Skeletal muscle satellite cell (primary cell): Measurements from ENCODE around the gene CYP17A1.
"Not testable (repeated sequence)": the region's sequence is repeated elsewhere in the genome, so short reads cannot be mapped to it uniquely, and the experiment has no call there.

Experiments used
- H3K27me3 ChIP-seq: 2 replicates; pipeline ENCODE4 v1.7.0; 2013; ENCODE audit warnings: low read length; ENCODE audit not compliant: control insufficient read depth, insufficient read depth
- H3K36me3 ChIP-seq: 2 replicates; pipeline ENCODE4 v1.7.0; 2013; ENCODE audit warnings: mild to moderate bottlenecking, control low read depth, low read length; ENCODE audit not compliant: insufficient read depth
- H3K4me1 ChIP-seq: 2 replicates; pipeline ENCODE4 v1.7.0; 2013; ENCODE audit warnings: low read length; ENCODE audit not compliant: control insufficient read depth, insufficient read depth
- H3K4me2 ChIP-seq: 2 replicates; pipeline ENCODE4 v1.7.0; 2013; ENCODE audit warnings: mild to moderate bottlenecking, low read length
- H3K4me3 ChIP-seq: 2 replicates; pipeline ENCODE4 v1.7.0; 2013; ENCODE audit warnings: low read length
- H3K9ac ChIP-seq: 2 replicates; pipeline ENCODE4 v1.7.0; 2013; ENCODE audit warnings: mild to moderate bottlenecking, low read depth, low read length, moderate library complexity
- H3K9me3 ChIP-seq: replicated peaks from 2 replicates; pipeline ENCODE4 v1.7.0; 2013; ENCODE audit warnings: mild to moderate bottlenecking, control low read depth, low read length

CYP17A1 gene

DNA sequence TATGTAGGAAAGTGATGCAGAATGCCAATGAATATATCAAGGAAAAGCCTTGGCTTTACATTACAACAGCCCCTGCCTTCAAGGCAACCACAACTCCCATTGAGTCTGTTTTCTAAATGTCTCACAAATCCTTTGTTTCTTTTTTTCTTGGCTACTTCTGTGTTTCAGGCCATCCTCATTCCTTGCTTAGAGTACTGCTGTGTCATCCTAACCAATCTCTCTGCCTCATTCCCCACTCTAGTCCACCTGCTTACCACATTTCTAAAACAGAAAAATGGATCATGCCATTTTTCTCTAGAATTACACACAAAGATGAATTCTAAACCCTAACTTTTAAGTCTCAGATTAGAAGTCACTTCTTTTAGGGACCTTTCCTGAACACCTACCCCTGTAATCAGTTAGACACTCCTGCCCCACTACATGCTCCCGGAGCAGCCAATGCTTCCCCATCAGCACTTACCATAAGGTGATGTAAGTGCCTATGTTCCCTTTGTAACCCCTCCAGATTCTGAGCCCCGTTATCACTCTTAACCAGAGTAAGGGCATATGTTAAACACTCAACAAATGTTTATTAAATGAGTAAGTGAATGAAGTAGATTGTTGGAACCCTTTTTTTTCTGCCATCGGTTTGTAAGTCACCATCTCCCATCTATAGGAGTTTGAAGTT, 19.7 kb upstream of the CYP17A1 start:
- Histone ChIP-seq H3K9ac (no peak overlapping the region), H3K4me1 (peaks cover 22% of the 10 kb centered on the region), H3K4me2 (no peak overlapping the region), H3K9me3 (no peaks in the 10 kb centered on the region), H3K36me3 (peaks cover 2% of the 10 kb centered on the region), H3K4me3 (no peak overlapping the region), H3K27me3 (no peaks in the 10 kb centered on the region)

DNA sequence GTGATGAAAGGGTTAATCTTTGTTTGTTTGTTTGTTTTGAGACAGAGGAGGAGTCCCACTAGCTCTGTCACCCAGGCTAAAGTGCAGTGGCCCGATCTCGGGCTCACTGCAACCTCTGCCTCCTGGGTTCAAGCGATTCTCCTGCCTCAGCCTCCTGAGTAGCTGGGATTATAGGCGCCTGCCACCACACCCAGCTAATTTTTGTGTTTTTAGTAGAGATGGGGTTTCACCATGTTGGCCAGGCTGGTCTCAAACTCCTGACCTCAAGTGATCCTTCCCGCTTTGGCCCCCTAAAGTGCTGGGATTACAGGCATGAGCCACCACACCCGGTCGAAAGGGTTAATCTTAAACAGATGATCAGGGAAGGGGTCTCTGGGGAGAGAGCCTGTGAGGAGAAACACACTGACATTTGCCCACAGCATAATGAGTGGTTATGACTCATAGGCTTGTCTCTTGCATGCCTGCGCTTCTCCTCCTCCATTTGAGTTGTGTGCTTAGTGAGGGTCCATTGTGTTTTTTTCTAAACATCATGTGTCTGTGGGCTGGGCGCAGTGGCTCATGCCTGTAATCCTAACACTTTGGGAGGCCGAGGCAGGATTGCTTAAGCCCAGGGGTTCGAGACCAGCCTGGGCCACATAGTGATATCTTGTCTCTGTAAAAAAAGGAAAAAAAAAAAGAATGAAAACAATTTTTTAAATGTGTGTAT, 18.7 kb upstream of the CYP17A1 start:
- H3K27me3 ChIP-seq, H3K36me3 ChIP-seq, H3K9ac ChIP-seq, H3K9me3 ChIP-seq, H3K4me3 ChIP-seq: not testable (repeated sequence)
- Histone ChIP-seq H3K4me2 (peak overlapping the region; percentile 63), H3K4me1 (peaks cover 22% of the 10 kb centered on the region)

DNA sequence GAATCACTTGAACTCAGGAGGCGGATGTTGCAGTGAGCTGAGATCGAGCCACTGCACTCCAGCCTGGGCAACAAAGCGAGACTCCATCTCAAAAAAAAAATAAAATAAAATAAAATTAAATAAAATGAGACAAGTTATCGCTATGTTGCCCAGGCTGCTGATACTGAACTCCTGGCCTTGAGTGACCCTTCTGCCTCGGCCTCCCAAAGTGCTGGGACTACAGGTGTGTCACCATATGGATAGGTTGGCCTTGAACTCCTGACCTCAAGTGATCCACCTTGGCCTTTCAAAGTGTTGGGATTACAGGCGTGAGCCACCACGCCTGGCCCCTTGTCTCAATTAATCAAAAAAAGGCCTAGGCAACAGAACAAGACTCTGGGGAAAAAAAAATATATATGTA, 16.0 kb upstream of the CYP17A1 start:
- not testable (repeated sequence) for H3K4me3 ChIP-seq, H3K4me2 ChIP-seq, H3K27me3 ChIP-seq, H3K36me3 ChIP-seq, H3K9ac ChIP-seq, H3K9me3 ChIP-seq
- peaks cover 14% of the 10 kb centered on the region for H3K4me1 ChIP-seq

DNA sequence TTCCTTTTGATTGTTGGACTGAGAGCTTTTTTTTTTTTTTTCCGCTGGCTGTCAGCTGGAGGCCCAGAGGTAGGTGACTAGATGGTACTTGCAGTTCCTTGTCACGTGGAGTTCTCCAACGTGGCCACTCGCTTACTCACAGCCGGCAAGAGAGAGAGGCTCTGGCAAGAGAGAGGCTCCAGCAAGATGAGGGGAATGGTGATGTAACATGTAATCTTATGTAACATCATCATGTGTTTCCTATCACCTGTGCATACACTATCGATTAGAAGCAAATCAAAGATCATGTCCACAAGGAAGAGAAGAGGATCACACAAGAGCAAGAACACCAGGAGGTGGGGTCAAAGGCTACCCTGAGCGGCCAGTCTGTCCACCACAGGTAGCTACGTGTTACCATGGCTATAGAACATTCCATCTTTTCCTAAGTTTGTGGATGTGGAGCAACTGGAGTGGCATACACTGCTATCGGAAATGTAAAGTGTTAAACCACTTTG, 12.9 kb upstream of the CYP17A1 start:
- H3K9ac ChIP-seq, result no peak overlapping the region
- no peaks in the 10 kb centered on the region for H3K9me3 ChIP-seq
- no peak overlapping the region for H3K4me3 ChIP-seq
- no peaks in the 10 kb centered on the region for H3K27me3 ChIP-seq
- no peaks in the 10 kb centered on the region for H3K36me3 ChIP-seq
- H3K4me2 ChIP-seq, result no peak overlapping the region
- no peaks in the 10 kb centered on the region for H3K4me1 ChIP-seq

DNA sequence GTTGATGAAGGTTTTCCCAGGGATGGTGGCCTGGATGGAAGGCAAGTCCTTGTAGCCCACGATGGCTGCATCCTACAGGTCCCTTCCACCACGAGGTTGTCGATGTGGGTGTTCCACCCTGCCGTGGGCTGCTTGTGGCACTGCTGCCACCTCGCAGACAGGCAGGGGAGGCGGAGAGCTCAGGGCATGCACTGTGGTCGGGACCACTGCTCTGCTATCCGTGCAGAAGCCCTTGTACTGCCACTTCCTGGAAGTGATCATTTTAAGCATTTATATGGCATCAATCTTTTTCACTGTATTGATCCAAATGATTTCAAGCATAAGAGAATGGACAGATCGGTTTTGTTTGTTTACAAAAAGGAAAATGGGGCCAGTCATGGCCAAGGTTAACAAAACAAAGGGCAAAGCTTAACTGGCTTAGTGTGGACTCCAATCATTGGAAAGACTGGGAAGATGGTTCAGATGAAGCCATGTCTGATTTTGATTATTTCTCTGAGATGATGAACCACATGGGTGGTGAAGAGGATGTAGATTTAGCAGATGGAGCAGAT, 8.2 kb upstream of the CYP17A1 start:
- no peak overlapping the region for H3K4me3 ChIP-seq
- peaks cover 6% of the 10 kb centered on the region for H3K27me3 ChIP-seq
- H3K9me3 ChIP-seq, result no peaks in the 10 kb centered on the region
- H3K9ac ChIP-seq, result no peak overlapping the region
- no peaks in the 10 kb centered on the region for H3K4me1 ChIP-seq
- H3K4me2 ChIP-seq, result no peak overlapping the region
- H3K36me3 ChIP-seq, result no peaks in the 10 kb centered on the region

DNA sequence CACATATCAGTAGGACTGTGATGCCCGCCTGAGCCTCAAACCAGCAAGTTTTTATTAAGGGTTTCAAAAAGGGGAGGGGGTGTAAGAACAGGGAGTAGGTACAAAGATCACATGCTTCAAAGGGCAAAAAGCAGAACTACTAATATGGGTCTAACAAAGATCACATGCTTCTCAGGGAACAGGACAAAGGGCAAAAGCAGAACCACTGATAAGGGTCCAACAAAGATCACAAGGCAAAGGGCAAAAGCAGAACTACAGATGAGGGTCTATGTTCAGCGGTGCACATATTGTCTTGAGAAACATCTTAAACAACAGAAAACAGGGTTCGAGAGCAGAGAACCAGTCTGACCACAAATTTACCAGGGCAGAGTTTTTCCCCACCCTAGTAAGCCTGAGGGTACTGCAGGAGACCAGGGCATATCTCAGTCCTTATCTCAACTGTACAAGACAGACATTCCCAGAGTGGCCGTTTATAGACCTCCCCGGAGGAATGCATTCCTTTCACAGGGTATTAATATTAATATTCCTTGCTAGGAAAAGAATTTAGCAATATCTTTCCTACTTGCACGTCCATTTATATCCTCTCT, 7.1 kb upstream of the CYP17A1 start:
- not testable (repeated sequence) for H3K9ac ChIP-seq, H3K4me1 ChIP-seq, H3K4me3 ChIP-seq, H3K9me3 ChIP-seq, H3K4me2 ChIP-seq, H3K36me3 ChIP-seq
- H3K27me3 ChIP-seq, result peaks cover 11% of the 10 kb centered on the region

DNA sequence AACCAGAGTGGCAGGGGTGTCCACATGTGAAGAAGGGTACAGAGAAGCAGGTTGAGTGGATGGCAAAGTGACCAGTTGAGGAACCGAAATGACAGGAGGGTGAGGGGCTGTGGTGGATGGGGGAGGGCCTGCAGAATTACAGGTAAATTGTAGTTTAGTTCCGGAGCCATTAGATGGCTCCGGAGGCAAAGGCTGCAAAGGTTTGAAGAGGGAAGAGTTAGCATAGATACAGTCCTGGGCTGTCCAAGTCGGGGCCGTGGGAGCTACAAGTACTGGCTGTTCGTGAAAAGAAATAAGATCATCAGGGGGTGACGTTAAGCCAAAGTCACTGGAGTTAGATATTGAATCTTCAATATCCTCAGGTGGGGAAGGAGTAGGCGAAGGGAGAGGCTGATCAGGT, 5.9 kb upstream of the CYP17A1 start:
- H3K9ac ChIP-seq, H3K4me2 ChIP-seq, H3K9me3 ChIP-seq, H3K4me1 ChIP-seq, H3K36me3 ChIP-seq, H3K4me3 ChIP-seq: not testable (repeated sequence)
- peaks cover 11% of the 10 kb centered on the region for H3K27me3 ChIP-seq

DNA sequence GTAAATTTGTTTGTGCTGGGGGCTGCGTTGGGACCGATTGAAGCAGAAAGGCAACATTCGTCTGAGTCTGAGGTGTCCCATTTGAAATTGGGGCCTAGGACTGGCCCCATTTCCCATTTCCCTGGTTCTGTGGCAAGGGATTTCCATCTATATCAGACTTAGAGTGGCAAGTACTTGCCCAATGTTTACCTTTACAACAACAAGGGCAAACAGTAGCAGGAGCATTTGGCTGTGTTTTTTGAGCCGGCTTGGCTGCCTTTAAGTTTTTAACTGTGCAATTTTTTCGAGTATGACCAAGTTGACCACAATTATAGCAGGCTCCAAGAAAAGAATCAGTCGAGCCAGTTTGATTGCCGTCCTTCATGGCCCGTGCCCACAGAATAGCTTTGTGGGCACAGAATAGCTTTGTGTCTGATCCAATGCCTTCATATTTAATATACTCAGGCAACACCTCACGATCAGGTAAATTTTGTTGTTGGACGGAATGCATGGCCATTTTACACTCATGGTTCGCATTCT, 4.7 kb upstream of the CYP17A1 start:
- H3K27me3 ChIP-seq, result peaks cover 11% of the 10 kb centered on the region
- H3K9ac ChIP-seq, result no peak overlapping the region
- H3K4me2 ChIP-seq, result no peak overlapping the region
- no peaks in the 10 kb centered on the region for H3K4me1 ChIP-seq
- no peak overlapping the region for H3K4me3 ChIP-seq
- H3K9me3 ChIP-seq, result no peaks in the 10 kb centered on the region
- no peaks in the 10 kb centered on the region for H3K36me3 ChIP-seq

DNA sequence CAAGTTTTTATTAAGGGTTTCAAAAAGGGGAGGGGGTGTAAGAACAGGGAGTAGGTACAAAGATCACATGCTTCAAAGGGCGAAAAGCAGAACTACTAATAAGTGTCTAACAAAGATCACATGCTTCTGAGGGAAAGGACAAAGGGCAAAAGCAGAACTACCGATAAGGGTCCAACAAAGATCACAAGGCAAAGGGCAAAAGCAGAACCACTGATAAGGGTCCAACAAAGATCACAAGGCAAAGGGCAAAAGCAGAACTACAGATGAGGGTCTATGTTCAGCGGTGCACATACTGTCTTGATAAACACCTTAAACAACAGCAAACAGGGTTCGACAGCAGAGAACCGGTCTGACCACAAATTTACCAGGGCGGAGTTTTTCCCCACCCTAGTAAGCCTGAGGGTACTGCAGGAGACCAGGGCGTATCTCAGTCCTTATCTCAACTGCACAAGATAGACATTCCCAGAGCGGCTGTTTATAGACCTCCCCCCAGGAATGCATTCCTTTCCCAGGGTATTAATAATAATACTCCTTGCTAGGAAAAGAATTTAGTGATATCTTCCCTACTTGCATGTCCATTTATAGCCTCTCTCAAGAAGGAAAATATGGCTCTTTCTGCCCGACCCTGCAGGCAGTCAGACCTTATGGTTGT, 1.2 kb upstream of the CYP17A1 start:
- peaks cover 11% of the 10 kb centered on the region for H3K27me3 ChIP-seq
- not testable (repeated sequence) for H3K4me3 ChIP-seq, H3K4me2 ChIP-seq, H3K4me1 ChIP-seq, H3K36me3 ChIP-seq, H3K9ac ChIP-seq, H3K9me3 ChIP-seq

DNA sequence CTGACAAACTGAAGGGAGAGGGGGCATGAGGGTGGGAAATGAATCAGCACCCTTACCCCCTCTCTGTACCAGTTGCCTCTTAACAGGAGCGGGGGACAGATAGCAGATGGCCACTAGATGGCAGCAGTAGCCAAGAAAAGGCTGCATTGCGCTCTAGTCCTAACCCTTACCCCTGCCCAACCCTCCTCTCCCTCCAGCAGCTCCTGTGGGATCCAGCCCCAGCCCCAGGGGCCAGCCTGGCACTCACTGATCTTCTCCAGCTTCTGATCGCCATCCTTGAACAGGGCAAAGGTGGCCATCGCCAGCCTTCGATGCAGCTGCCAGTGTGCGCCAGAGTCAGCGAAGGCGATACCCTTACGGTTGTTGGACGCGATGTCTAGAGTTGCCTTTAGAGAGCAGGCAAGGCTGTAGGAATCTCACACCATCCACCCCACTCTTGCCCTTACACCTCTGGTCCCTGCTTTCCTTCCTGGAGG, 2.2 kb downstream of the CYP17A1 start:
- H3K36me3 ChIP-seq, result no peaks in the 10 kb centered on the region
- H3K4me3 ChIP-seq, result no peak overlapping the region
- no peak overlapping the region for H3K4me2 ChIP-seq
- no peaks in the 10 kb centered on the region for H3K4me1 ChIP-seq
- H3K9ac ChIP-seq, result no peak overlapping the region
- H3K9me3 ChIP-seq, result no peaks in the 10 kb centered on the region
- H3K27me3 ChIP-seq, result peaks cover 5% of the 10 kb centered on the region

DNA sequence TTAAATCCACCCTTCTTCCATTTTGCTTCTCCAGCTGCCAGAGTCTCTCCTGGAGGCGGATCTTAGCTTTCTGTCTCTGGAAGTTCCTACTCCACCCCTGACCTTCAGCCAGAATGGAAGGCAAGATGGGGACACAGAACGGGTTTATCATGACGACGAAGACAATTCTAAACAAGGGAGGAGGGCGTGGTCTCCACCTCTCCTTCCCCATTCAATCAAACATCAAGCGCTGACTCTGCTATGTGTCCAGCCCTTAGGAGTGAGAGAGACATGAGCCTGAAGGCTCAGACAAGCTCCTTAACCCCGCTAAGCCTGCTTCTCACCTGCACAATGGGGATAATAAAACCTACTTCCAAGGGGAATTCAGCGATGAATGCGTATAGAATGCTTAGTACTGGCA, 3.1 kb downstream of the CYP17A1 start:
- H3K4me1 ChIP-seq, result no peaks in the 10 kb centered on the region
- no peak overlapping the region for H3K9ac ChIP-seq
- H3K9me3 ChIP-seq, result no peaks in the 10 kb centered on the region
- H3K4me3 ChIP-seq, result no peak overlapping the region
- peaks cover 4% of the 10 kb centered on the region for H3K27me3 ChIP-seq
- H3K4me2 ChIP-seq, result no peak overlapping the region
- H3K36me3 ChIP-seq, result no peaks in the 10 kb centered on the region
